H9 (cell line): ENCODE data around the gene DELE1. TPM values are rescaled to one million over a fixed set of nuclear protein-coding genes. Genes with fewer than 3 reads are reported as not detected.

Experiments
- DNase-seq: peaks from one replicate; pipeline ENCODE4 v3.0.0-alpha.2; 2017
- H2AFZ ChIP-seq: one replicate; pipeline ENCODE4 v1.6.1; 2013; ENCODE audit warnings: mild to moderate bottlenecking, low read length, control low read depth, moderate library complexity
- H2AK5ac ChIP-seq: 2 replicates; pipeline ENCODE4 v1.6.1; 2013; ENCODE audit warnings: low read length, control low read depth, mixed read lengths; ENCODE audit not compliant: insufficient read length
- H2BK120ac ChIP-seq: one replicate; pipeline ENCODE4 v1.6.1; 2013; ENCODE audit warnings: low read depth, mild to moderate bottlenecking, low read length, control low read depth, inconsistent platforms; ENCODE audit not compliant: poor library complexity, severe bottlenecking
- H2BK12ac ChIP-seq: 2 replicates; pipeline ENCODE4 v1.6.1; 2013; ENCODE audit warnings: low read length, control low read depth, mixed read lengths, low read depth; ENCODE audit not compliant: insufficient read length
- H2BK15ac ChIP-seq: 2 replicates; pipeline ENCODE4 v1.6.1; 2013; ENCODE audit warnings: low read depth, low read length, control low read depth
- H2BK20ac ChIP-seq: one replicate; pipeline ENCODE4 v1.6.1; 2013; ENCODE audit warnings: low read depth, mild to moderate bottlenecking, low read length, control low read depth, inconsistent platforms; ENCODE audit not compliant: poor library complexity, severe bottlenecking
- H2BK5ac ChIP-seq: 2 replicates; pipeline ENCODE4 v1.6.1; 2013; ENCODE audit warnings: low read length, control low read depth, mixed read lengths; ENCODE audit not compliant: insufficient read length
- H3K14ac ChIP-seq: 2 replicates; pipeline ENCODE4 v1.6.1; 2013; ENCODE audit warnings: low read length, control low read depth; ENCODE audit not compliant: insufficient read depth
- H3K18ac ChIP-seq: 2 replicates; pipeline ENCODE4 v1.6.1; 2013; ENCODE audit warnings: low read depth, mild to moderate bottlenecking, mixed read lengths, low read length, control low read depth; ENCODE audit not compliant: insufficient read length
- H3K23ac ChIP-seq: 2 replicates; pipeline ENCODE4 v1.6.1; 2013; ENCODE audit warnings: low read length, control low read depth, mixed read lengths, low read depth; ENCODE audit not compliant: insufficient read length
- H3K23me2 ChIP-seq: 2 replicates; pipeline ENCODE4 v1.6.1; 2013; ENCODE audit warnings: low read depth, mild to moderate bottlenecking, mixed read lengths, low read length, control low read depth; ENCODE audit not compliant: insufficient read length, poor library complexity, severe bottlenecking
- H3K27ac ChIP-seq: 2 replicates; pipeline ENCODE4 v1.5.1; 2013; ENCODE audit warnings: low read length, control low read depth, mixed read lengths, low read depth; ENCODE audit not compliant: insufficient read length
- H3K27me3 ChIP-seq: 2 replicates; pipeline ENCODE4 v1.6.1; 2013; ENCODE audit warnings: low read length, control low read depth, inconsistent platforms; ENCODE audit not compliant: insufficient read depth
- H3K4ac ChIP-seq: 2 replicates; pipeline ENCODE4 v1.6.1; 2013; ENCODE audit warnings: low read depth, mild to moderate bottlenecking, control low read depth, inconsistent platforms, low read length, moderate library complexity
- H3K4me1 ChIP-seq: 2 replicates; pipeline ENCODE4 v1.6.1; 2013; ENCODE audit warnings: low read length, control low read depth, inconsistent platforms; ENCODE audit not compliant: insufficient read depth
- H3K4me2 ChIP-seq: 2 replicates; pipeline ENCODE4 v1.6.1; 2013; ENCODE audit warnings: low read length, control low read depth, mixed read lengths; ENCODE audit not compliant: insufficient read length, insufficient read depth
- H3K56ac ChIP-seq: 2 replicates; pipeline ENCODE4 v1.6.1; 2013; ENCODE audit warnings: low read depth, mild to moderate bottlenecking, mixed read lengths, low read length, control low read depth; ENCODE audit not compliant: insufficient read length
- H3K79me1 ChIP-seq: 2 replicates; pipeline ENCODE4 v1.6.1; 2013; ENCODE audit warnings: low read depth, mild to moderate bottlenecking, moderate library complexity, low read length, control low read depth, inconsistent platforms; ENCODE audit not compliant: insufficient read depth, poor library complexity, severe bottlenecking
- H3K79me2 ChIP-seq: 2 replicates; pipeline ENCODE4 v1.6.1; 2013; ENCODE audit warnings: low read length, control low read depth, inconsistent platforms; ENCODE audit not compliant: insufficient read depth
- H3K9ac ChIP-seq: 2 replicates; pipeline ENCODE4 v1.6.1; 2013; ENCODE audit warnings: low read length, control low read depth, mixed read lengths; ENCODE audit not compliant: insufficient read length; ENCODE audit errors: extremely low read depth
- H3K9me3 ChIP-seq: one replicate; pipeline ENCODE4 v1.6.1; 2013; ENCODE audit warnings: low read depth, low read length, inconsistent platforms; ENCODE audit not compliant: control insufficient read depth
- H3T11ph ChIP-seq: one replicate; pipeline ENCODE4 v1.6.1; 2013; ENCODE audit warnings: mild to moderate bottlenecking, low read length, control low read depth, inconsistent platforms
- H4K20me1 ChIP-seq: one replicate; pipeline ENCODE4 v1.6.1; 2013; ENCODE audit not compliant: control insufficient read depth, insufficient read length, insufficient read depth
- H4K5ac ChIP-seq: 2 replicates; pipeline ENCODE4 v1.6.1; 2013; ENCODE audit warnings: low read depth, mild to moderate bottlenecking, mixed read lengths, low read length, control low read depth; ENCODE audit not compliant: insufficient read length
- H4K8ac ChIP-seq: replicated peaks from 2 replicates; pipeline ENCODE4 v1.6.1; 2013; ENCODE audit warnings: low read length, control low read depth, mixed read lengths, low read depth; ENCODE audit not compliant: insufficient read length
- H4K91ac ChIP-seq: 2 replicates; pipeline ENCODE4 v1.6.1; 2013; ENCODE audit warnings: low read depth, mild to moderate bottlenecking, moderate library complexity, mixed read lengths, low read length, control low read depth; ENCODE audit not compliant: insufficient read length
- H3K27ac Mint-ChIP-seq, 3 experiments: 2 replicates in 2 of 3; 3 replicates in 1 of 3; pipeline ENCODE4 v1.8.0; 2020 to 2021; ENCODE audit warnings: mixed read lengths in 3 of 3, mild to moderate bottlenecking in 1 of 3, moderate library complexity in 1 of 3
- H3K27me3 Mint-ChIP-seq: 2 replicates; pipeline ENCODE4 v1.8.0; 2021; ENCODE audit warnings: low read depth, mild to moderate bottlenecking, moderate library complexity, mixed read lengths
- H3K36me3 Mint-ChIP-seq, 3 experiments: 2 replicates in 2 of 3; 3 replicates in 1 of 3; pipeline ENCODE4 v1.8.0; 2020 to 2021; ENCODE audit warnings: low read depth in 3 of 3, mixed read lengths in 3 of 3; ENCODE audit not compliant: insufficient read depth in 1 of 3
- H3K4me1 Mint-ChIP-seq, 2 experiments: 2 replicates each; pipeline ENCODE4 v1.8.0; 2020; ENCODE audit warnings: mixed read lengths in 2 of 2
- H3K4me3 Mint-ChIP-seq, 2 experiments: 2 replicates in 1 of 2; 3 replicates in 1 of 2; pipeline ENCODE4 v1.8.0; 2020 to 2021; ENCODE audit warnings: mild to moderate bottlenecking in 2 of 2, mixed read lengths in 2 of 2, moderate library complexity in 1 of 2
- H3K9me3 Mint-ChIP-seq, 2 experiments: 2 replicates in 1 of 2; 3 replicates in 1 of 2; pipeline ENCODE4 v1.8.0; 2020; ENCODE audit warnings: mild to moderate bottlenecking in 2 of 2, mixed read lengths in 2 of 2, moderate library complexity in 1 of 2
- CTCF ChIP-seq: fragments of 200-600 bp; sonication (generic); conservative IDR thresholded peaks from 3 replicates; pipeline ENCODE4 v1.8.0; 2021; ENCODE audit warnings: antibody characterized with exemption, mild to moderate bottlenecking
- WGBS: extraction: QIAGEN DNeasy Blood & Tissue Kit; methylation state at CpG from one replicate; pipeline ENCODE4 v1.1.7; 2013; ENCODE audit warnings: missing lambda C conversion rate, low lambda C conversion rate, mixed read lengths; ENCODE audit not compliant: insufficient read length; ENCODE audit errors: extremely low coverage; 5-methylcytosine and 5-hydroxymethylcytosine counted together
- total RNA-seq: library from RNA; stranded (reverse); gene quantifications from 2 replicates; pipeline ENCODE4 v1.2.1, GENCODE V29; 2021

The DELE1 gene
- total RNA-seq, 1 experiment from 2014 or later, result 75.3 TPM

GRCh38 chr5:141928051-141928450 lies 4.4 kb downstream of the DELE1 start:
- no peaks in the 10 kb centered on the region for H3K27me3 ChIP-seq
- H3K4me1 ChIP-seq, result 0 out of 2 replicates have a peak, but pooled peaks cover 3% of the 10 kb centered on the region
- H3K27ac ChIP-seq, result no peak overlapping the region
- WGBS, result no CpG with 5 or more reads among the region's 8 CpGs
- H4K5ac ChIP-seq, result no peak overlapping the region
- Mint-ChIP-seq H3K36me3 (peaks cover 35 to 77% (median 74%) of the 10 kb centered on the region in 3 experiments; a peak in 6 of 7 replicates), H3K27me3 (no peaks in the 10 kb centered on the region), H3K4me3 (no peak overlapping the region), H3K9me3 (no peaks in the 10 kb centered on the region), H3K4me1 (peaks cover 8% of the 10 kb centered on the region in 2 experiments), H3K27ac (no peak overlapping the region)
- no peak overlapping the region for H2BK12ac ChIP-seq
- no peak overlapping the region for H2BK15ac ChIP-seq
- H3K4me2 ChIP-seq, result no peak overlapping the region
- no peak overlapping the region for H3K18ac ChIP-seq
- no peak overlapping the region for H2AK5ac ChIP-seq
- H3K9ac ChIP-seq, result no peak overlapping the region
- DNase-seq, result no peak
- no peak overlapping the region for H3K23ac ChIP-seq
- peaks cover 3% of the 10 kb centered on the region for H3K79me1 ChIP-seq
- peaks cover 3% of the 10 kb centered on the region; the same call in 1 of the 2 replicates for H3K79me2 ChIP-seq
- no peak overlapping the region for H3K56ac ChIP-seq
- no peak overlapping the region for H2BK20ac ChIP-seq
- no peaks in the 10 kb centered on the region for H4K20me1 ChIP-seq
- H3K23me2 ChIP-seq, result peaks cover 8% of the 10 kb centered on the region
- H3K9me3 ChIP-seq, result no peaks in the 10 kb centered on the region
- no peak overlapping the region for H3K14ac ChIP-seq
- H2BK5ac ChIP-seq, result no peak overlapping the region
- no peak overlapping the region for H2BK120ac ChIP-seq
- no peak overlapping the region for H4K8ac ChIP-seq
- no peak overlapping the region for H4K91ac ChIP-seq
- no peak overlapping the region for H3T11ph ChIP-seq
- no peak for TF ChIP-seq CTCF
- no peak overlapping the region for H3K4ac ChIP-seq
- H2AFZ ChIP-seq, result no peak overlapping the region
